ENCODE results near the gene BAG1. TPM values are rescaled to one million over a fixed set of nuclear protein-coding genes. Genes with fewer than 3 reads are reported as not detected.

The BAG1 gene
- total and polyA plus RNA-seq, 9 donors, result 41.0 to 70.9 (median 59.6) TPM

- H3K9me3 ChIP-seq, result no peaks in the 10 kb centered on the region
- no peak overlapping the region for H3K27ac ChIP-seq
- no peak for DNase-seq
- intact Hi-C loops (cut with DNase I), result no loop called here
- 54 to 68% (median 58%) methylated on average over 13 of the region's 13 CpGs for WGBS, 3 donors
- no peaks in the 10 kb centered on the region for H3K27me3 ChIP-seq
- no peaks in the 10 kb centered on the region for H3K36me3 ChIP-seq
- H3K4me3 ChIP-seq, result no peak overlapping the region
- H3K4me1 ChIP-seq (ENCODE audit: insufficient read depth), result no peaks in the 10 kb centered on the region
- TF ChIP-seq POLR2A (IDR thresholded peaks at IDR 0.05), result no peak
- TF ChIP-seq, protein P1, sequence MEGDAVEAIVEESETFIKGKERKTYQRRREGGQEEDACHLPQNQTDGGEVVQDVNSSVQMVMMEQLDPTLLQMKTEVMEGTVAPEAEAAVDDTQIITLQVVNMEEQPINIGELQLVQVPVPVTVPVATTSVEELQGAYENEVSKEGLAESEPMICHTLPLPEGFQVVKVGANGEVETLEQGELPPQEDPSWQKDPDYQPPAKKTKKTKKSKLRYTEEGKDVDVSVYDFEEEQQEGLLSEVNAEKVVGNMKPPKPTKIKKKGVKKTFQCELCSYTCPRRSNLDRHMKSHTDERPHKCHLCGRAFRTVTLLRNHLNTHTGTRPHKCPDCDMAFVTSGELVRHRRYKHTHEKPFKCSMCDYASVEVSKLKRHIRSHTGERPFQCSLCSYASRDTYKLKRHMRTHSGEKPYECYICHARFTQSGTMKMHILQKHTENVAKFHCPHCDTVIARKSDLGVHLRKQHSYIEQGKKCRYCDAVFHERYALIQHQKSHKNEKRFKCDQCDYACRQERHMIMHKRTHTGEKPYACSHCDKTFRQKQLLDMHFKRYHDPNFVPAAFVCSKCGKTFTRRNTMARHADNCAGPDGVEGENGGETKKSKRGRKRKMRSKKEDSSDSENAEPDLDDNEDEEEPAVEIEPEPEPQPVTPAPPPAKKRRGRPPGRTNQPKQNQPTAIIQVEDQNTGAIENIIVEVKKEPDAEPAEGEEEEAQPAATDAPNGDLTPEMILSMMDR (IDR thresholded peaks at IDR 0.05), result no peak
- TF ChIP-seq EP300 (IDR thresholded peaks at IDR 0.05), result no peak
Observed at GRCh38 chr9:33230756-33231622, 33.5 kb downstream of the BAG1 start.

- 77 to 81% (median 78%) methylated on average over 9 of the region's 9 CpGs for WGBS, 3 donors
- Histone ChIP-seq H3K27ac (no peak overlapping the region), H3K27me3 (no peaks in the 10 kb centered on the region), H3K4me1 (ENCODE audit: insufficient read depth) (peaks cover 3% of the 10 kb centered on the region), H3K9me3 (no peaks in the 10 kb centered on the region), H3K4me3 (no peak overlapping the region), H3K36me3 (no peaks in the 10 kb centered on the region)
- no peak for TF ChIP-seq POLR2A (IDR thresholded peaks at IDR 0.05)
- TF ChIP-seq, protein P1 (IDR thresholded peaks at IDR 0.05), result no peak
- TF ChIP-seq EP300 (IDR thresholded peaks at IDR 0.05), result no peak
- DNase-seq, result no peak
- intact Hi-C loops (cut with DNase I), result no loop called here
Observed at GRCh38 chr9:33229359-33230114, 35.0 kb downstream of the BAG1 start.

DNA sequence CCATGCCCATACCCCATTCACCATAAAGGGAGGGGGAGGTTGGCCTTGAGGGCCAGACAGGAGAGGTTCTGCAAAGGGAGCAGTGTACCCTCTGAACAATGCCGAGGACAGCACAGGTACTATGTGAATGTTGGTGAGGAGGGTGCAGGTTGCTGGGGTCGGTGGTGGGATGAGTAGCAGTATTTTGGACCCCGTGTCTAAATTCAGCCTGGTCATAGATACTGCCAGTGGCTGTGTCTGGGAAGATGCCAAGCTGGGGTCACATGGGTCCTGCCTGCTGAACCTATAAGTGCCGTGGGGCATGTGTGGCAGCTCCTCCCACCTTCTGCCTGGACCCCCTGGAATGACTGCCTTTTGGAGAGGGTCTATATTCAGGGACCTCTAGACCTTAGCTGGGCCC lies 35.9 kb downstream of the BAG1 start:
- TF ChIP-seq POLR2A (IDR thresholded peaks at IDR 0.05) (no peak), EP300 (IDR thresholded peaks at IDR 0.05) (no peak)
- TF ChIP-seq, protein P1 (IDR thresholded peaks at IDR 0.05), result no peak
- H3K36me3 ChIP-seq, result no peaks in the 10 kb centered on the region
- DNase-seq, result no peak
- no peaks in the 10 kb centered on the region for H3K9me3 ChIP-seq
- 65 to 73% (median 66%) methylated on average over 4 of the region's 4 CpGs for WGBS, 3 donors
- intact Hi-C loops (cut with DNase I), result no loop called here
- H3K4me1 ChIP-seq (ENCODE audit: insufficient read depth), result peaks cover 3% of the 10 kb centered on the region
- H3K4me3 ChIP-seq, result no peak overlapping the region
- H3K27me3 ChIP-seq, result no peaks in the 10 kb centered on the region
- no peak overlapping the region for H3K27ac ChIP-seq

DNA sequence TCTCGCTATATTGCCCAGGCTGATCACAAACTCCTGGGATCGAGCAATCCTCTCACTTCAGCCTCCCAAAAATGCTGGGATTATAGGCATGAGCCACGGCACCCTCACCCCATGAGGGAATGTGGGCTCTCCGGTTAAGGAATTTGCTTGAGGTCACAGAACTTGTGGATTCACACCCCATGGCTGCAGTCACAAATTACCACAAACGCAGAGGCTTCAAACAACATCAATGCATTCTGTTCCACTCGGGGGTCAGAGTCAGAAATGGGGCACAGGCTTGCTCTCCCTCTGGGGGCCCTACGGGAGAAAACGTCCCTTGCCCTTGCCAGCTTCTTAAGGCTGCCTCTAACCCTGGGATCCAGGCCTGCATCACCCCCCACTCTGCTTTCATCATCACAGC lies 36.8 kb downstream of the BAG1 start:
- Histone ChIP-seq H3K9me3 (no peaks in the 10 kb centered on the region), H3K27ac (no peak overlapping the region), H3K4me1 (ENCODE audit: insufficient read depth) (peaks cover 3% of the 10 kb centered on the region), H3K27me3 (no peaks in the 10 kb centered on the region), H3K4me3 (no peak overlapping the region), H3K36me3 (no peaks in the 10 kb centered on the region)
- intact Hi-C loops (cut with DNase I), result no loop called here
- TF ChIP-seq POLR2A (IDR thresholded peaks at IDR 0.05), result no peak
- TF ChIP-seq, protein P1 (IDR thresholded peaks at IDR 0.05), result no peak
- no peak for TF ChIP-seq EP300 (IDR thresholded peaks at IDR 0.05)
- DNase-seq, result no peak
- WGBS, 3 donors, result 65 to 74% (median 68%) methylated on average over 8 of the region's 8 CpGs
